ENCODE measurements around the gene CLINT1.

CLINT1 gene

GRCh38 chr5:157748760-157749461 is 110.0 kb downstream of the CLINT1 start:
- no peak for DNase-seq

- no peak for DNase-seq
These were observed 110.9 kb downstream of the CLINT1 start for GRCh38 chr5:157747766-157748700.

DNA sequence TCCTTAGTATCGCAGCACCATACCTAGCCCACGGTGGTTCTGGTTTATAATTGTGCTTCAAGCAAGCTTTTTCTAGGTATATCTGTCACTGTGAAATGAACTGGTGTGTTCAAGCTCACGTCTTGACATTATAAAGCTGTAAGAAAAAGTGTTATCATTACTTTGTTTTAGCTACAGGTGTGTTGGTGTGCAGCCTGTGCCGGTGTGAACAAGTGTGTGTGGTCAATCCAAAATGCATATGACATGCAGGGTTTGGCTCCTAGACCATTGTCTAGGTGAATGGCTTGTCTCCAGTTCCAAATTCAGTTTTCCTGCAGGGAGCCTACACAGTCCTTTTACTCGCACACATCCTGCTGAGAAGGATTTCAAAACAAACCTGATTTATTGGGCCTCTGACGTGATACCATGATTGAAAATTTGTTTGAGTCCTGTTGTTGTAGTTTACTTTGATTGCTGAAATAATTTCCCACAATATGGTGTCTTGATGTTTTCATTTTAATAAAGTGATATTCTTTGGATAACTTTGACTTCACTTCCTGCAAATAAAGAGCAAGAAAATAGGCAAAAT is 111.7 kb downstream of the CLINT1 start:
- no peak for DNase-seq

DNA sequence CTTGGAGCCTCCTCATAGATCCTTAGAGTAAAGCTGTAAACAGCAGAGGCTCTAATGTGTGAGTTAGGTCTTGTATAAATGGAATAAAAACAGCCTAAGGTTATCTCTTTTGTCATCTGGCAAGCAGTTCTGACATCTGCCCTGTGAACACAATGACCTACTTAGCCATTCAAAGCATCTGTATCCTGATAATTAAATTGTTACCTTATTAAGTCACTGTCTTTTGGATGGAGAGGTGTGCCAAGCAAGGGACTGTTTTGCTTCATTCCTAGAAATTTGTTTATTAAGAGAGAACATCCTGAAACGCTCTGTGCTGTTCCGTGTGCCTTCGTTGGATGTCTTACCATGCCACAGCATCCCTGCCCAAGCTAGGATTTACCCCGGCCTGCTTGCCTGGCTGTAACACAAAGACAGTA is 113.9 kb downstream of the CLINT1 start:
- no peak for DNase-seq

DNA sequence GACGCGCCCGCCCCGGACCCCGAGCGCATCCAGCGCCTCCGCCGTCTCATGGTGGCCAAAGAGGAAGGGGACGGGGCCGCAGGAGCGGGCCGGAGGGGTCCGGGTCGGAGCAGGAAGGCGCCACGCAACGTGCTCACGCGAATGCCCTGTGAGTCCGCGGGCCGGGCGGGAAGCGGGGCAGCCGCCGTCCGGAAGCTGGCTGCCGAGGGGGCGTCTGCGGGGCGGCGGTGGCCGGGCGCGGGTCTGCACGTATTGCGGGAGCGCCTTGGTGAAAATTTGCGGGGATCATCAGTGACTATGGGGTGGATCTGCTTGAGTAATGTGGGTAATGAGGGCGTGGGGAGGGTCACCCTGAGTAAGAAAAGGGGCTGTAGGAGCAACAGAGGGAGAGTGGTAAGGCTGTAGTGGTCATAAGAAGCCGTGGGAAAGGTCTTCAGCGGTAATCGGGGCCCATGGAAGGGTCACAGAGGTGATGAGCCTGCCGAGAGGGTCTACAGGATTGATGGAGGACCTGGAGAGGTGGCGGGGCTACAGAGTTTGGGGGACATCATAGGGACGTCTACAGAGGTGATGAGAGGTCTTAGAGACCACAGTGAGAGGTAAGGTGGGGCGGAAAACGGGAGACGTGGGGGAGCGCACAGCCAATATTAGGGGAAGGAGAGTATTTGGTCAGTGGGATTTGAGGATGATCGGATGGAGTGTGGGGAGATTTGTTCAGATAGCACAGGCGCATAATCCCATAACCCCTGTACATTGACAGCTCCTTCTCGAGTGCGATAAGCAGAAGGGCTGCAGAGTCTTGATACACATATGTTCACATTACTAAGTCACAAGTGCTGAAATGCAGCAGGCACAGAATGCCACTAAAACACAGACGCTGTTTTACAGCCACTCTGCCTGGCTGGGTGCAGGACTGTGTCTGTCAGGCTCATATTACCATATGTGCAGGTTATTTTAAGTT is 114.6 kb downstream of the CLINT1 start:
- peak in 1 of 2 experiments; percentile 60 for DNase-seq

GRCh38 chr5:157743163-157744050 is 115.5 kb downstream of the CLINT1 start, which contains the start of gene LSM11:
Gene LSM11 (plus strand): TSS chr5:157743712. CDS start chr5:157743751, 39 bp downstream.
- DNase-seq, result peak; percentile 53 to 90

DNA sequence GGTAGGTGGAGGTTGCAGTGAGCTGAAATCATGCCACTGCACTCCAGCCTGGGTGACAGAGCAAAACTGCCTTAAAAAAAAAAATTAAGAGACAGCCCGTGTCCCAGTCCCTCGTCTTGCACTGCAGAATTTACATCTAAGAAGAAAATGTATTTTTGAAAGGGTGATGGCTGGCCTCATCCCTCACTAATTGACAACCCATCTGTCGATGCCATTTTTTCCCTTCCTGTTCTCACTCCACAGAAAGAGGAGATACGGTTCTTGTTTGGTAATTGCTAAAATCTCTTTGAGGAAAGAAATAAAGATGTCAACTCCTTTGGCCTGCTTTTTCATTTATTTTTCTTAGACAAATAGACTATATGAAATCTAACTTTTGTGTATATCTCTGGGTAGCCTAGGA is 117.8 kb downstream of the CLINT1 start:
- DNase-seq, result no peak

DNA sequence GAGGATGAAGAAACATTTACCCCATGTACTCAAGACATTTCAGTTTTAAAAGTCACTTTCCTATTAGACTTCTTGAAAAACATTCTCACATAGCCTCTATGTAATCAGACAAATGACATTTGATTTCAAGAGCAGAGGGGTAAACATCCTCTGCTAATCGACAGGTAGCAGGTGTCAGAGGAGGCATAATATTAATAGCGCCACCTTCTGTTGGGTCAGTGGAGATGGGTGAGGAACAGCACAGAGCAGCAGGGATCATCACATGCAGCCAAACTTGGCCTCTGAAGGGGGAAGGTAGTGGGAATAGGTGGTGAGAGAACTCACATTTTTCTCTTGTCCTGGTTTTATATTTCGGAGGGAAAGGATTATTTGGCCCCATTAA is 118.7 kb downstream of the CLINT1 start:
- DNase-seq, result peak in 1 of 2 experiments; percentile 63

GRCh38 chr5:157739388-157740228 is 119.3 kb downstream of the CLINT1 start:
- no peak for DNase-seq

GRCh38 chr5:157735991-157736390 is 123.0 kb downstream of the CLINT1 start:
- no peak for DNase-seq

Measured in NCI-H526 (cell line).